H4 (cell line): ENCODE data around the gene PIM3. TPM values are rescaled to one million over a fixed set of nuclear protein-coding genes. Genes with fewer than 3 reads are reported as not detected.
"Not testable (repeated sequence)": the region's sequence is repeated elsewhere in the genome, so short reads cannot be mapped to it uniquely, and the experiment has no call there.

Experiments used
- DNase-seq: peaks from one replicate; pipeline ENCODE4 v3.0.0-alpha.2; 2015; ENCODE audit warnings: low spot score
- total RNA-seq: library from RNA; depleted of rRNA; stranded (reverse); fragments of >200 nt; shearing (Covaris generic); gene quantifications from 2 replicates; pipeline ENCODE4 v1.2.3, GENCODE V29; 2014

The PIM3 gene
- total RNA-seq, 1 experiment from 2014 or later: 18.6 TPM

DNA sequence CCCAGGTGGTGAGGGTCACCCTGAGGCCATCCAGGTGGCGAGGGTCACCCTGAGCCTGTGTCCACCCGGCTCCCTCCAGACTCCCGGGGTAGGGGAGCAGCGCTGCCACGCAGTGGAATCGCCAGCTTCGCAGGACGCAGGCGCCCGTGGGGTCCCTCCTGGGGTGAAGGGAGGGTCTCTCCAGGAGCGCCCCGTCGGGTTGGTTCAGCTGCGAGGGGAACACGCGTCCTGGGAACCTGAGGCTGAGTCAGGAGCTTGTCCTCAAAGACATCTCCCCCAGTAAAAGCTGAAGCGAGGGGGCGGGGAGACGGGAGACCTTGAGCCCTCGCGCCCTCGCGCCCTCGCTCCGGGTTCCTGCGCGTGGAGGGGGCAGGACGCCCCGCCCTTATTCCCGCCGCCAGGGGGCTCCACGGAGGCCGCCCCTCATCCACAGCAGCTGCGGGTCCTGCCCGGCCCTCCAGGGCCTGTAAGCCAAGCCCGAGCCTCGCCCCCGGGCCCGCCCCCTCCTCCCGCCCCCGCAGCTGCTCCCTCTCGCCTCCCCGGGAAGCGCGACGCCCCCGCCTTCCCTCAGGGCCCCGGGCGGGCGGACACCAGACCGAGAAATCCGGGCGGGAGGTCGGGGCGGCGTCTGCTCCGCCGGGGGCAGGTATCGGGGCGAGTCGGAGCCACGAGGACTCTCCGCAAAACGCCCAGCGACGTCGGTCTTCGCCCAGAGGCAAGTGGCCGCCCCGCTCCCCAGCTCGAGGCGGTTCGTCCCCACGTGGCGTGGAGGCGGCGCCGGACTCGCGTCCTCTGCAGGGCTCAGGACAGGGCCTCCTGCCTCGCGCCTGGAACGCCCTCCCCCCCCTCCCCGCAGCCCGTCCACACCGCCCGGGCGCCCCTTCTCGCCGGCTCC is 22.8 kb downstream of the PIM3 start:
- no peak for DNase-seq

DNA sequence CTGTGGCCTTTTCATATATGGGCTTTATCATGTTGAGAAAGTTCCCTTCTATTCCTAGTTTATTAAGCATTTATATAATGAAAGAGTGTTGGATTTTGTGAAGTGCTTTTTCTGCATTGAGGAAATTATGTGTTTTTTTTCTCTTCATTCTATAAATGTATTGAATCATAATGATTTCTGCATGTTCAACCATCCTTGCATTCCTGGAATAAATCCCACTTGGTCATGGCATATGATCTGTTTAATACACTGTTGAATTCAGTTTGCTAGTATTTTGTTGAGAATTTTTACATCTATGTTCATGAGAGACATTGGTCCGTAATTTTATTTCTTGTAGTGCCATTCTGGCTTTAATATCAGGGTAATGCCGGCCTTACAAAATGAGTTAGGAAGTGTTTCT is 25.8 kb downstream of the PIM3 start:
- DNase-seq: no peak

DNA sequence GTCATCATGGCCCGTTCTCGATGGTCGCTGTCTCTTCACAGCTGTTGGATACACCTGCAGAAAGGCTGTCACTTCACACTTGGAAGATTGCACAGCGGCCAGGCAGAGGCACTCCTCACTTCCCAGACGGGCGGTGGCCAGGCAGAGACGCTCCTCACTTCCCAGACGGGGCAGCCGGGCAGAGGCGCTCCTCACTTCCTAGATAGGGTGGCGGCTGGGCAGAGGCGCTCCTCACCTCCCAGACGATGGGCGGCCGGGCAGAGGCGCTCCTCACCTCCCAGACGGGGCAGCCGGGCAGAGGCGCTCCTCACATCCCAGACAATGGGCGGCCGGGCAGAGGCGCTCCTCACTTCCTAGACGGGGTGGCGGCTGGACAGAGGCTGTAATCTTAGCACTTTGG is 29.3 kb downstream of the PIM3 start:
- not testable (repeated sequence) for DNase-seq

DNA sequence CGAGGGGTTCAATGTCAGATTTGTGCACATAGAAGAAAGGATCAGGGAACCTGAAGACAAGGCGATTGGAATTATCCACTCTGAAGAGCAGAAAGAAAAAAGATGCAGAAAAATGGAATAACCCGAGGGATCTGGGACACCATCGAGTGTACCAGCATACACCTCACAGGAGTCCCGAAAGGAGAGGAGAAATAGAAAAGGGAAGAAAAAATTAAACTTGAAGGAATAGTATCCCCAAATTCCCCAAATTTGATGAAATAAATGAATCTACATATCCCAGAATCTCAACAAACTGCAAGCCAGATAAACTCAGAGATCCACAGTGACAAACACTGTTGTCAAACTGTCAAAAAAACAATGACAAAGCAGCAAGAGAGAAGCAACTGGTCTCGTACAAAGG is 30.6 kb downstream of the PIM3 start:
- no peak for DNase-seq

DNA sequence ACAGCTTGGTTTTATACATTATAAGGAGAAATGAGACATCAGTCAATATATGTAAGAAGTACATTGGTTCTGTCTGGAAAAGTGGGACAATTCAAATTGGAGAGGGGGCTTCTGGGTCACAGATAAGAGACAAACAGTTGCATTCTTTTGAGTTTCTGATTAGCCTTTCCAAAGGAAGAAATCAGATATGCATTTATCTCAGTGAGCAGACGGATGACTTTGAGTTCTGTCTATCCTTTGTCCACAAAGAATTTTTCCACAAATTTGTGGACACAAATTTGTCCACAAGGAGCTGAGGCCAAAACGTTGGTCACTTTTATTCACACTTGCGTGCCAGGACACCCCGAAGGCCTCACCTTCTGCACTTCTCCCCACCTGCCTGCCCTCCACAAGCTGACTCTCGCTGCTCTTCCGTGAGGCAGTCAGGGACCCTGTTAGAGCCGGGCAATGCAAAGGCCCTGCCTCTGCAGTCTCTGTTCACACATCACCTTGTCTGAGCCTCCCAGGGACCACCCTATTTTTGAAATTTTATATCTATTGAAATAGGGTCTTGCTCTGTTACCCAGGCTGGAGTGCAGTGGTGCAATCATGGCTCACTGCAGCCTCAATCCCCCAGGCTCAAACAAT is 31.4 kb downstream of the PIM3 start:
- no peak for DNase-seq

DNA sequence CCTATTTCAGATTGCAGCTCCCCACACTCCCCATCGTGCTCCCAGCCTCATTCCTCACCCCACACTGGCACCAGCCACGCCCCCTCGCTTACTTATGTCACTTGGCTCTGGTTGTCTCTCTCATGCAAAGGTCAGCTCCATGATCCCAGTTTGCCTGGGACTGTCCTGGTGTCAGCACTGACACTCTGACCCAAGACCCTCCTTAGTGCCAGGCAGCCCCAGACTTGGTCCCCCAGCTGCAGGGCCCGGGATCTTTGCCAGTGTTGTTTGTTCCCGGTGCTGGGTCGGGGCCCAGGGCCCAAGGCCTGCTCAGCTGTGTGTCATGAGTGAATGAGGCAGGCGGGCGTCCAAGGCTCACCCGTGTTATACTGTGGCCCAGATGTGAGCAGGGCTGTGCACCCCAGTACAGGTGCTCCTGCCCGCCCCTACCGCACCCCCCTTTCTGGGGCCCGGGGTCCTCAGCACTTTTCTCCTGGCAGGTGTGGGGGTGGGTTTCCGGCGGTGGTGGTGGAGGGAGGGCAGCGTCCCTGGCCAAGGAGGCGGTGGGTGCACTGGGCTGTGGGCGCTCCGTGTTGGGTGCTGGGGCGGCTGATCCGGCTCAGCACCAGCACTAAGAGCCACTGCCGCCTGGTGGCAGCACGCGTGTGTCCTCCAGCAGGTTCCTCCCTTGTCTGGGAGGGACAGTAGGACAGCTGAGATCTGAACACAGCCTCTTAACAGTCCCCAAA is 32.5 kb downstream of the PIM3 start:
- no peak for DNase-seq

DNA sequence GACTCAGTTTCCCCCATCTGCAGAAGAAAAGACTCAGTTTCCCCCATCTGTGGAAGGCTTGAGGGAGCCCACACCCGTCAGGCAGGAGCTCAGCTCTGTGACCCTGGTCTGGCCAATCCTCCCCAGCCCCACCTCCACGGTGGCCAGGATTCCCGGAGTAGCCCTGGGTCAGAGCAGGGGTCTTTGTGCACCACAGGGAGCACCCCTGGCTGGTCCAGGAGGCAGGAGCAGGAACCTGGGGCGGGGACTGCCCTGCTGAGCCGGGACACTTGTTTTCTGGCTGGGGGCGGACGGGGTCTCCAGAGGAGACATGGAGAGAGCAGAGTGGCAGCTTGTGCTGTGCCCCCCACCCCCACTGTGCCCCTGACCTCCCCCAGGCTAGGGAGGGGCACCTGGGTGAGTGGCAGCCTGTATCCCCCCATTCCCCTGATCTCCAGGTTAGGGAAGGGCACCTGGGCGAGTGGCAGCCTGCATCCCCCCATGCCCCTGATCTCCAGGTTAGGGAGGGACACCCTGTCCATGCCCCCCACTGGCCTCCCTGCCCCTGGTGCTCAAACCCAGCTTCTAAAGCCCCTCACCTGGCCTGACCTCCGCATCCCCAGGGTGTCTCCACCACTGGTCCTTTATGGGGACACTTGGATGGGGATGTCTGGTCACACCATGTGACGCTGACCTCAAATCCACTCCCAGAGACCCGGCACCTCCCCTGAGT is 33.2 kb downstream of the PIM3 start:
- no peak for DNase-seq

DNA sequence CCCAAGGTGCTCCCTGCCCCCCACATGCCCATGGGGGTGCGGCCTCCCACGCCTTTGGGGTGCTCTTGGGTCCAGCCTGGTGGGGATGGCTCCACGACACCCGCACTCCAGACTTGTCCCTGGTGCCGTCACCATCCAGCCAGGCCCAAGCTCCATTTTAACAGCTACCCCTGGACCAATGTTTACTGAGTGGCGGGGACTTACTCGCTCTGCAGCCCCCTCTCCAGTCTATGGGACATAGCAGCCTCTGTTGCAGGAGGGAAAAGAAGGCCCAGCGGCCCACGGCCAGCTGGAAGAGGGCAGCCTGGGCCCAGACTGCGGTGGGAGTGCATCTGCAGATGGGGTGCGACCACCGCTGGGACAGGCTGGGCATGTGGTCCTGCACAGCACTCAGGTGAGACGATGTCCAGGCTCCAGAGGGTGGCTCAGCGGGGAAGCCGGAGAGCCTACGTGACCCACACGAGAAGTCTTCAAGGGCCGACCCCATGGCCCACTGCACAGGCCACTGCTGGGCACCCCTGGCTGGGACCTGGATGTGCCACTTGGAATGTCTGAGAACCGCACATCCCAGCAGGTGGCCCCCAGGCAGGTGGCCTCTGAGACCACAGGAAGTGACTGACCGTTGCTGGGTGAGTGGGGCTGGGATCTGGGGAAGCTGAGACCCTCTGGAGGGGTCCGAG is 33.9 kb downstream of the PIM3 start:
- no peak for DNase-seq

DNA sequence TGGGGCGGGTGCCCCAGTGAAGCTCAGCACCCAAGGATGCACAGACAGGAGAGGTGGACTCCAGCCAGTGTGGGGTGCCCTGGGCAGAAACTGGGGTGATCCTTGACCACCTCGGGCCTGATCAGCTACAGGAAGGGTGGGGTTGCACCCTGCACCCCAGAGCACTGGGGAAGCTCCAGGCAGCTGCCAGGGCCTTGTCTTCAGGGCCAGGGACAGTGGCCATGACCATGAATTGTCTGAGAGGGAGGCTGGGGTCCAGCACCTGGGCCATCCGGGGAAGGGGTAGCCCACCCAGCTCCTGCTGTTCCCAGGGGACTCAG is 34.4 kb downstream of the PIM3 start:
- no peak for DNase-seq

DNA sequence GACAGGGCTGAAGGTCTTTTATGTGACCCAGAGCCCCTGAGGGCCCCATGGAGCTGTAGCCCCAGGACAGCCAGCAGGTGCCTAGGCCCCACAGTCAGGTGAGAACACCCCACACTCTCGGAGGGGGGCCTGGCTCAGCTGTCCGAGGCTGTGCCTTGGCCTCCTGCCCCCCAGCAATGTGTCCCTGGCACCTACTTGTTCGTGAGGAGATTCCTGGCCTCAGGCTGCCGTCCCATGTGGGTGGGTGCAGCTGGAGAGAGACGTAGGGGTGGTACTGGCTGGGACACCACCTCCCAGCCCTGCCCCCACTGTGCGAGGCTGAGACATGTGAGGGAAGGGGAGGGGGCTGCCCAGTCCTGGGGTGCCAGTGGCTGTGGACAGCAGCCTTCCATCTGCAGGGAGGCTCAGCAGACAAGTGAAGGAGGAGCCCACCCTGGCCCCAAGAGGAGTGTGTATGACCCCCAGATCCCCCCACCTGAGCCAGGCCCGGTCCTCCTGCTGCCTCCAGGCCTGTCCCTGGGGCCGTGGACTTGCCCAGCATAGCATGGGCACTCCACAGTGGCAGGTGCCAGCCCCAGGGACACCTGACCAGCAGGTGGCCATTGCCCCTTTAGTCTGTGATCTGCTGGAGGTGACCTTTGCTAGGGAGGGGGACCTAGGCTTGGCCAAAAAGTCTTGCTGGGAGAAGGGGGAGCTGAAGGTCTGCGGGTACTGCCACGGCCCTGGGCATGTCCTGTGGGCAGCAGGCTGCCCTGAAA is 35.0 kb downstream of the PIM3 start:
- no peak for DNase-seq

DNA sequence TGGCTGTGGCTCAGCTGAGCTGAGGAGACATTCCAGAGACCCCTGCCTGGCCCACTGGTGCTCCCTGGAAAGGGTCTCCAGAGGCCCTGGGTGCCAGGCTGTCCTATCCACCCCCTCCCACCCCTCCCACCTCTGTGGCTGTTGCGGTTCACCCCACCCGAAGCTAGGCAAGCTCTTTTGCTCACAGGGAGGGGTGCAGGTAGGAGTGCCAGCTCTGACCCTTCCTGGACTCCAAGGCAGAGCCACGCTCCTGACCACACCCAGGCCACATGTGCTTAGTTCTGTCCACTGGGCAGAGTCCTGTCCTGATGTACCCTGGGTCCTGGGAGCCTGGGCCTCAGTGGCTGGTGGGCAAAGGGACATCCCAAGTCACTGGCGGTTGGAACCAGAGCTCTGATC is 35.5 kb downstream of the PIM3 start:
- DNase-seq: no peak

DNA sequence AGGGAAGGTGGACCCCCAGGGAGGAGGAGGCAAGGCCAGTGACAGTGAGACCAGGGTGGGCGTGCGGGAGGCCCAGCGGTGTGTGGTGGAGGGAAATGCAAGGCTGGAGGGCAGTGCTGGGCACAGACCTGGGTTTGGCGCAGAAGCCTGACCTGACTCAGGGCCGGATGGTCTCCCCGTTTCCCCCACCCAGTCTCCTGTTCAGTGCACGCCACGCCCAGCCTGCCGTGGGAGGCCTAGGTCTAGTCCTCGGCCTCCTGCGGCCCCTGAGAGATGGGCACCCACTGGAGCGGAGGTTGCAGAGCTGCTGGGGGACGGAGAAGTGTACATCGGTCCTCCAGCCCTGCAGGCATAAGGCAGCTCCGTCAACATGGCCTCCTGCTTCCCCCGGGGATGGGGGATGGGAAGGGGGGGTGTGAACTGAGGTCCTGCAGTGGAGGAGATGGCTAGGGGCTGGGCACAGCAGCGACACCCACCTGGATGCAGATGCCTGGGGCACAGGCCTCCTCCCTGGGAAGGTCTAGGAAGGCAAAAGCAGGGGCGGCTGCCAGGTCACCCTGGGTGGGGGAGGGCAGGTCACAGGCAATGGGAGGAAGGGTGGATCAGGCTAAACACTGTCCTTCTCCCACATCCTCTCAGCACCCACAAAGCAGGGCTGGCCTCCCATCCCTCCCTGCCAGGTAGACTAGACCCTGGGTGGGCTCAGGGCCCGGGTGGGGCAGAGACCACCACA is 36.1 kb downstream of the PIM3 start:
- DNase-seq: no peak

DNA sequence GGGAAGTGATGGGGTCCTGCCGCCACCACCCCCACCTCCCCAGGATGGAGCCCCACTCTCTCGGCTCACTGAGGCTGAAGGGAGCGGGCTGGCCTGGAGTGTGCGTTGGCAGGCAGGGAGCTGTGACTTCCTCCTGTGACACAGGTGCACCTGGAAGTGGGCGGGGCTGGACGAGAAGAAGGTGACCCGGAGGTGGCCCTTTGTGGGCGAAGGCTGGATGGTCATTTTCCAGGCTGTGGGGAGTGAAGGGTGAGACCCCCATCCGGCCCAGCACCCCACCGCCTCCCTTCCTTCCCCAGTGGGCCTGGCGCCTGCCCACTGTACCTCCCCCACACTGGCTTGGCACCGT is 36.7 kb downstream of the PIM3 start:
- DNase-seq: no peak

DNA sequence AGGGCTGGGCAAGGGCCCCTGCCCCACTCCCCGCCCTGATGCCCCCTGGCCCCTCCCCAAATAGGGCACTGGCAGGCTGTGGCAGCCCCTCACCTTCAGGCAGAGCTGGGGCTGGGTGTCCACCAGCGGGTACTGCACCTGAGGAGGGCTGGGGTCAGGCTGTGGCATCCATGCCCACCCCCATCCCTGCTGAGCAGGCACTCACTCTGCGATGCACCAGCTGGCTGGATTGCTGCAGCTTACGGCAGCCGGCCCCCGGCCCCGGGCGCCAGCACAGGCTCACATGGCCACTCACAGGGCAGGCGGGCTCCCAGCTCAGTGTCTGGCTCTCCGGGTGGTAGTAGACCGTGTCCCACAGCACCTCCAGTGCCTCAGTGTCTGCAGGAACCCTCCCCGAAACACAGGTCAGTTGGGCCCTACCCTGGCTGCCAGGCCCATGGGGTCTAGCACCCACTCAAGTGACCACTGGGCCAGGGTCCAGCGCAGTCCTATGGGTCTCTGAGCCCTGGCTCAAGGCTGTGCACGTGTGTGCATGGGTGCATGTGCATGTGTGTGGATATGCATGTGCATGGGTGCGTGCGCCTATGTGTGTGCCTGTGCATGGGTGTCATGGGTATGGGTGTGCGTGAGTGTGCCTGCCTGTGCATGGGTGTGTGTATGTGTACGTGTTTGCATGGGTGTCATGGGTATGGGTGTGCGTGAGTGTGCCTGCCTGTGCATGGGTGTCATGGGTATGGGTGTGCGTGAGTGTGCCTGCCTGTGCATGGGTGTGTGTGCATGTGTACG is 37.6 kb downstream of the PIM3 start:
- DNase-seq: no peak

DNA sequence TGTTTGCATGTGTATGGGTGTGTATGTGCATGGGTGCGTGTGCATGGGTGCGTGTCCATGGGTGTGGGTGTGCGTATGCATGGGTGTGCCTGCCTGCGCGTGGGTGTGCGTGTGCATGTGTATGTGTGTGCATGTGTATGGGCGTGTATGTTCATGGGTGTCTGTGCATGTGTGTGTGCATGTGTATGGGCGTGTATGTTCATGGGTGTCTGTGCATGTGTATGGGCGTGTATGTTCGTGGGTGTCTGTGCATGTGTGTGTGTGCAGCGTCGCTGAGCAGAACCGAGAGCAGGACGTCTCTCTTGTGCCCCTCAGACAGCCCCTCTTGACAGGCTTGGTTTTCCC is 38.1 kb downstream of the PIM3 start:
- DNase-seq: no peak

DNA sequence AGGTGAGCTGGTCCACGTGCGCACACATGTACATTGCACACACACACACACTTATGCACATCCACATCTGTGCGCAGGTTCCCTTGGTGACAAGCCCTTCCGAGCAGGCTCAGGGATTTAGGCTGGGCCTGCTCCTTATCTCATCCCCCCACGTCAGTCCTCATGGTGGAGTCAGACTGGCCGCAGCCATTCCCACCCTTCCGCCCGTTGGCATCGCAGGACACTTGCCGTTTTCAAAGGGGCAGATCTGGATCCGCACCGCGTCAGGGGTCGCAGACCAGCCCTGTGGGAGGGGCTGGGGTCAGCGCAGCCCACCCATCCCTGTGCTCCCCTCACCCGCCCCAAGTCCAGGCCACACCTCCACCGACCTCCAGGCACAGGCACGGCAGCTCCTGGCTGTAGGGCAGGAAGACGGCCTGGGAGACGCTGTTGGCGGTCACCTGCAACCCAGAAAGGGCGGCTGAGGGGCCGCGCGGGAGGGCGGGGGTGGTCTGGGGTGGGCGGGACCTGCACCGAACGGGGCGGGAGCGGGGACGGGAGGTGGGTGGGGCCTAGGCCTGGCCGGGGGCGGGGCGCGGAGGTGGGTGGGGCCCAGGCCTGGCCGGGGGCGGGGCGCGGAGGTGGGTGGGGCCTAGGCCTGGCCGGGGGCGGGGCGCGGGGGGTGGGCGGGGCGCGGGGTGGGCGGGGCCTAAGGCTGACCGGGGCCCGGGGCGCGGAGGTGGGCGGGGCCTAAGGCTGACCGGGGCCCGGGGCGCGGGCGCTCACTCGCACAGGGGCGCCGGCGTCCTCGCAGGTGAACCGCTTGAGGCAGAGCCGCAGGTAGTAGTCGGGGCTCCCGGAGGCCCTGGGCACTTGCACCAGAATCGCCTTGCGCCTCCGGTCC is 38.7 kb downstream of the PIM3 start:
- DNase-seq: no peak

DNA sequence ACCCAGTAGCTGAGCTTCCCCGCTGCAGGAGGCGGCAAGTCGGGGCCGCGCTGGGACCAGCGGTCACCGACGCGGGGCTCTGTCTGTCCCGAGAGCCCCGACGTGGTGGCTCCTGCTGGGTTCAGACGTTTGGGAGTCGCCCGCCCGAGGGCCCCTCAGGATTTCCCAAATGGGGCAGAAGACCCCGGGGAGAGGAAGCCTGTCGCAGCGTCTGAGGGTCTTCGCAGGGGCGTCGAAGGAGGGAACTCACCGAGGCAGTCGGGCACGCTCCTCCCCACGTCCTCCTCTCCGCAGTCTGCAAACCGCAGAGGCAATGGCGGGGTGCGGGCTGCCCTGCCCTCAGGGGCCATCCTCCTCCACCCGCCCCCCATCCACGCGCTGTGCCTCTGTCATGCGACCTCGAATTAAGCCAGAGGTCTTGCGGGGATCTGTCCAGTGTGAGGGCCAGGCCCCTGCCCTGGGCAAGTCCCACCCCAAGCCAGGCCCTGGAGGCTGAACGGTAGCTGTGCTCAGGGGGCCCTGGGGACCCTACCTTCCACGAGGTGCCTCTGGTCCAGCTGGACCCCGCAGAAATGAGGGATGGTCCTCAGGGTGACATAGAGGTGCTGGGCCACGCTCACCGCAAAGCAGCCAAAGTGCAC is 39.5 kb downstream of the PIM3 start:
- no peak for DNase-seq
